ENCODE measurements around the gene FAM222A.
A peak's percentile ranks its signal among the peaks of the same experiment; 100 is the strongest.

FAM222A gene

DNA sequence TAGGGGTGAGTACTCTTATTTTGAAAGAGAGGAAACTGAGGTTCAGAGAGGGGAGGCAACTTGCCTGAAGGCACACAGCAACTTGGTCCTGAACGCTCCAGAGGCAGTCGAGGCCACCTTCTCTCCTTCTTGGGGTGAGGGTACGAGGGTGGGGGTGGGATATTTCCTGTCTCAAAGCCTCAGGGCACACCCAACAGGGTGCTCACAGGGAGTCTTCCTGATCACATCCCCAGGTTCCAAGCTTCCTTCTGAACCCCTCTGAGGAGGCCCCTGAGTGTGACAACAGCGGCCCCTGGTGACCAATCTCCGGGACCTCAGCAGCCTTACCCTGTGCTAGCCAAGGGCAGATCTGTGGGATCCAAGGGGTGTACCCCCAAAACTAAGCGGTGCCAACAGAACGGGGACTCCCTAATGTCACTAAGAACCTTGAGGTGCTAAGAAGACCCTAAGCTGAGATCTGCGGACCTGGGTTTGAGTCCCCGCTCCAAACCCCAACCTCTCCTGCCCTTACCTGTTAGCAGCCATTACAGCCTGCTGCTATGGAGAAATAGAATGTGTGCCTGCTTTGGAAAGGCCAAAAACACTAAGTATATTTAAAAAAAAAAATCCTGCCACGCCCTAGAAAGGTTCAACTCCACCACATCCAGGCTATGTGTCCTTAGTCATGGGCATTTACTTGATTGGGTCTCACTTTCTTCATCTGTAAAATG lies 61.7 kb downstream of the FAM222A start:
- DNase-seq, result peak; percentile 85

DNA sequence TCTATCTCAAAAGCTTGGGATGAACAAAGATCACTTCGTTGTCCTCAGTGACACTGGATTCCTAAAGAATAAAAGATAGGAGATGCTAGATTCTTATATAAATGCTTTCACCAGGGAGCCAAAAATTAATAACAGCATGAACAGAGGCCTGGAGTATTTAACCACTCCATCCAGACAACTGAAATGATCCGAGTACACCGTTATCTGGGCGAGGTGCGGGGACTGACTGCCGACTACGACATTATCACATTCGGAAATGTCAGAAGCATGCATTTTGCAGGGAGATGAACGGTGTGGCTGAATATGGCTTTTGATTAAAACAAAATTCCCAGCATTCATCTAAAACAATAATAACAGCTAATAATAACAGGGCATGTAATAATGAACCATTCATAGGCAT lies 63.0 kb downstream of the FAM222A start:
- DNase-seq, result no peak

DNA sequence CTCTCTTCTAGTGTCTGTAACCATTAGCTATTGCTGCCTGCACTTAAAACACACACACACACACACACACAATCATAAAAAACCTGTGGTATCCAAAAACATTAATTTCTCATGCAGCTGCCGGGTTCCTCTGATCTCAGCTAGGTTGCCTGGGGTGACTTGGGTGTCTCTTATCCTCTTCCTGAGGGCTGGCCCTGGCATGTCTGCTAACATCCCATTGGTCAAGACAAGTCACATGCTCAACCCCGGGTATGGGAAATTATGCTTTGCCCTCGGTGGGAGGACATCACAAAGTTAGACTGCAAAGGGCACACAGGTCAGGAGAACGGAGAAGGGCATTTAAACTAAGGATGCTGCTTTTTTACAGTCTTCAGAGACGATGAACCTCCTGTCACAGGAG lies 63.9 kb downstream of the FAM222A start:
- DNase-seq, result peak; percentile 71

DNA sequence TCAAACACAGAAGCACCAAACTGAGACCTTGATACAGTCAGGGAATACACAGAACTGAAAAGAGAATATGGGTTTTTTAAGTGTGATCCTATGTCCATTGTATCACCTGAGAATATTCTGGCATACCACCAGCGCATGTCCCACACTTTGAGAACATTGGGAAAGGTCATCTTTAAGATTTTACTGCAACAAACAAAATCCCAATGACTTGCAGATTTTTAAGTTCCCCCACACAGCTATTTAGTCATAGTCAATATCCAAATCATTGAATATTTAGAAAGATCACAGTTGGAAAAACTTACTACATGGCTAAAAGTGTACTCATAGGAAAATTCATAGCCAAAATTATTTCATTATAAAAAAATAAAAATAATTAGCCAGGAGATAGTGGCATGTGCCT lies 65.1 kb downstream of the FAM222A start:
- no peak for DNase-seq

DNA sequence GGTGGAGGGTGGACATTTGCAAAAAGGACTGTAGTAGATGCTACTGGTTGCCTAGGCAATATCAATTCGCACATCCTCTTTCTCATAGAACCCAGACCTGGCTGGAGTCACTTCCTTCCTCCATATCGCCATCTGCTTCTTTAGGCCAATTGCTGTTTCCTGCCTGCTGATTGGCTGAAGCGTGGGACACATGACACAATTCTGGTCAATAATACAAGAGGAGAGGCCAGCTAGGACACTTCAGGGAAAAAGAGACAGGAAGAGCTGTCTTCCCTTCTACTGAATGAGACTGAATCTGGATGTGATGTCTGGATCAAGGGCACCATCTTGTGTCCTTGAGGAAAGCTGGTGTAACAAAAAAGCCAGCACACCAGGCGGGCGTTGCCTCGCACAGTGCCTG lies 65.8 kb downstream of the FAM222A start:
- DNase-seq, result peak; percentile 61

DNA sequence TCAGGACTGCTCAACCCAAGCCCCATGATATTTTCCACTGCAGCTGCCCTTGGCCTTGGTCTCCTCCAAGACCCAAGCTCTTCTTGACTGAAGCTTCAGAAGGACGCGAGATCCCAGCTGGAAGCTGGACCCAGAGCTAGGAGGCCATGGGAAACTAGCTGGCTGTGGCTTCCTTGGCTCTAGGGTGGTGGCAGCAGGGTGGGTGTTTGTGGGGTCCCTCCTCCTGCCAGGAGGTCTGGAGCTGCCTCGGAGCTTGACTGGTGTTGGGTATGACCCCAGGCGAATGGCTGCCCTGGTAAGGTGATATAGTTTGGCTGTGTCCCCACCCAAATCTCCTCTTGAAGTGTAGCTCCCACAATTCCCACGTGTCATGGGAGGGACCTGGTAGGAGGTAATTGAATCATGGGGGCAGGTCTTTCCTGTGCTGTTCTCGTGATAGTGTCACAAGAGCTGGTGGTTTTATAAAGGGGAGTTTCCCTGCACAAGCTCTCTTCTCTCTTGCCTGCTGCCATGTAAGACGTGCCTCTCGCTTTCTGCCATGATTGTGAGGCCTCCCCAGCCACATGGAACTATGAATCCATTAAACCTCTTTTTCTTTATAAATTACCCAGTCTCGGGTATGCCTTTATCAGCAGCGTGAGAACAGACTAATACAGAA lies 68.2 kb downstream of the FAM222A start:
- no peak for DNase-seq

DNA sequence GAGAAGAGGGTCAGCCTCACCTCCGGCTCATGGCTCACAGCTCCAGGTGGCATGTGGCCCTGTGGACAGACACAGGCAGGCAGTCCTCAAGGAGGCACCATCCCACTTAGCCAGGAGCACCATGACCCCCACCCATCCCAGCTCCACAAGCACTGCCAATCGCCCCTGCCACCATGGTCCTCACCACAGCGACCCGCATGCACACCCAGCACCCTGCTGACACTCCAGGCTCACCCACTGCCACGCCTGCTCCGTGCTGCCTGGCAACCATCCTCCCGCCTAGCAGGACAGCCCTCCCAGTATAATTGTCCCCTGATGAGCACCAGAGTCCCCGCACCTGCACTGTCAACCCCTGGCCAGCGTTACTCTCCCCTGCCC lies 68.7 kb downstream of the FAM222A start:
- peak; percentile 65 for DNase-seq

DNA sequence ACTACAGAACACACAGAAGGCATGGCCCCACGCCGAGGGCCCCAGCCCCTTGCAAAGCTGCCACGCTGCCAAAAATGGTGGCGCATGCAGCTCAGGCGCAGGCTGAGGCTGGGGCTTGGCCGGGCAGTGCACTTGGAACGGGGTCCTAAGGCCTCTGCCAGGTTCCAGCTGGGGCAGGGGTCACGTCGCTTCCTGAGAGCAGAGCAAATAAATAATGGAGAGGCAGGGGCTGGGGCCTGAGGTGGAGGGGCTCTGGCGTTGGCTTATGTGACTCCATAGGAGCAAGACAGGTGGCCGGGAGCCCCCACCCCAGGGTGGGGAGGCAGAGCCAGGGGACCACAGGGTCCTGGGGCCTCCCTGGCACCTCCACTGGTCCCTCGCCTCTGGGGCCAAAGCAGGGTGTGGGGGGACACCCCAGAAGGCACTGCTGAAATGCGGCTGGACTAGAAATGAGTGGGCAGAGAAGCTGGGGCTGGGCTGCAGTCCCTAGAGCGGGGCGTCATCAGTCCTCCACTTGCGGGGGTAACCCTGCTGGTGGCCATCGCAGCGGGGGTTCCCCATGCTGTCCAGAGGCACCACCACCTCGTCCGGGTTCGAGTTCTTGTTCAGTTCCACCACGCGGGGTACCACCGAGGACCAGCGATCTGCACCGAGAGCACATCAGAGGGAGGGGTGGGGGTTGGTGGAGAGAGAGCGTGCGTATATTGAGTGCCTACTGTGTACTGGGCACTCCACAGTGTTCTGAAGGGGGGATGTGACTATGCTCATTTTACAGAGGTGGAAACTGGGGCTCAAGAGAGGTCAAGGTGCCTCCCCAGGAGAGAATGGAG lies 69.7 kb downstream of the FAM222A start:
- no peak for DNase-seq

DNA sequence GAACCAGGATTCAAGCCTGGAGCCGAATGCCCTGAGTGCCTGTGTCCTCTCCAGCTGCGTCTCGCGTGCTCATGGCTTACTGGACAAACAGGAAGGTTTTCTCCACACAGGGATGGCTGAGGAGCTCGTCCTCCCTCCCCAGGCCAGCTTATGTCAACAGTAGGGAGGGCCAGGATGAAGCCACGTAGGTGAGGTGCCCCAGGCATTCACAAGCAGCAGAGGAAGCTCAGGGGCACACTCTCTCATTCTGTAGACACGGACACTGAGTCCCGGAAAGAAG lies 70.3 kb downstream of the FAM222A start:
- DNase-seq, result peak; percentile 33

DNA sequence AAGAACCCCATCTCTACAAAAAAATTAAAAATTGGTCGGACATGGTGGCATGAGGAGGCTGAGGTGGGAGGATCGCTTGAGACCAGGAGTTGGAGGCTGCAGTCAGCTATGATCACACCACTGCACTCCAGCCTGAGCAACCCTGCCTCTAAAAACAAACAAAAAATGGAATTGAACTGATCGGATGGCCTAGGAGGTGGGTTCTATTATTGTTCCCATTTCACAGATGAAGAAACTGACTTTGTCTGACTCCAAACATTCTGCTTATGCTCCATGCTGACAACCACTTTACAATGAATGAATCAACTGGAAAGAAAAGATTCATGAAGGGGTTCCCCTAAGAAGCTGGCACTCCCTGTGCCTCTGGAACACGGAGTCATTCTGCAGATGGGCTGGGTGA lies 72.2 kb downstream of the FAM222A start:
- no peak for DNase-seq

DNA sequence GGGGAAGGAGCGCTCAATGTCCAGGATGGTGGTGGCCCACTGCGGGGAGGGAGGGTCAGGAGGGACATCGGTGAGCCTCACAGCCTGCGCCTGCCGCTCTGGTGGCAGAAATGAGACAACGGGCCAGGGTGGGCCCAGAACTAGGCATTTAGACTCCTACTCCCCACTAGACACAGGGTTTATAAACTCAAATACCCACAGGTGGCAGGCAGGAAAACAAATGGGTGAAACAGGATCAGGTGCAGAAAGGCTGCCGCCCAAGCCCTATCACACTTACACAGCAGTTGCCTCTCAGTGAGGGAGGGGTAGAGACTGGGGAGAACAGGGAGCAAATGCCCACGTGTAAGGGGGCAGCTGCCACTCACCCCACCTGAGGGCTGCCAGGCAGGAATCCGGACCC lies 73.2 kb downstream of the FAM222A start:
- no peak for DNase-seq

DNA sequence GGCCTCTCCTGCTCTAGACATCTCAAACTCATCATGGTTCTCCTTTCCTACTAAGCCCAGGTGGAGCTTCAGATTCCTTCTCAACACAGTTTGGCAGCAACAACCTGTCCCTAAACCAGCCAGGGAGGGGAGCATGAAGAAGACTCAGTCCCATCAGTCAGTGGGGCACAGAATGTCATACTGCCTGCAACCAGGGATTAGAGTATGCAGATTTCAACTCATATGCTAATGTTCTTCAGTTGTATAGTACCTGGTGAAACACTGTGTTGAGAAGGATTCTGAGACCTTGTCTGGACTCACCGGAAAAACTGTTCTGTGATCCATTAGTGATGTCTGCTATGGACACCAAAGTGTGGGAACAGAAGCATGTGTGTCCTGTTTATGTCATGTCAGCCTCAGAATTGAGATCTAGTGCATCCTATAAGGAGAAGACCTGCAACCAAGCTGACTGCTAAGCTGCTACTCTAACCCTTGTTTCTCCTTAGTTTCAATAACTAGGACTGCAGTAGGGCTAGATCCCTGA lies 76.0 kb downstream of the FAM222A start:
- DNase-seq, result no peak

DNA sequence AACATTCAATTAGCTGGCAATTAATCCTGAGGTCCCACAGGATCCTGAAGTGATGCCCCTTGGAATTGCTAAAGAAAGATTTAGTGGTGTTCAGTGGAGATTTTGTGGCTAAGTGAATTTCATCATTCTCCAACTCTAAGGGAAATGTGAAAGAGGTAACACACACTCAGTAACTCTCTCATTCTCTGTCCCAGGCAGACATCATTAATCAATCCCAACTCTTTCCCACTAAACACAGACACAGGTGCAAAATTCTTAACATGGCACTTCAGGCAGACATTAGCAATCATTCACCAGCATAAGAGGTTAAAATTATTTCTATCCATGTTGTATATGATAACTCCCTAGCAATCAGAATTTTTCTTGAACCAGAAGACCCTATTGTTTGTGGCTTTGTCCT lies 79.4 kb downstream of the FAM222A start:
- DNase-seq, result no peak

DNA sequence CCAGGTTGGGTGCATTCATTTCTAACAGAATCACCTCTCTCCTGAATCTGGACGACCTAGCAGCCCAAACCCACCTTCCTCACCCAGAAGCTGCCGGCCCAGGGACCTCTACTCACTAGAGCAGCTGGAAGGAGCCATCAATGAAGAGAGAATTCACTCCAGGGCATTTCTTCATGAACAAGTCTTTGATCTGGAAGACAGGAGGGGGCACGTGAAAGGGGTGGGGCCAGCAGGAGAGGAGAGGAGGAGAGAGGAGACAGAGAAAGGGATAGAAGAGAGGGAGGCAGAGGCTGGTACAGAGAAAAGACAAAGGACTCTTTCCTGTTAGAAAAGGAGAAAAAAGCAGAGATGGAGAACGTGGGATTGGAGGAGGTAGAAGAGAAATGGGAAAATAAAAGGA lies 79.8 kb downstream of the FAM222A start:
- DNase-seq, result no peak

DNA sequence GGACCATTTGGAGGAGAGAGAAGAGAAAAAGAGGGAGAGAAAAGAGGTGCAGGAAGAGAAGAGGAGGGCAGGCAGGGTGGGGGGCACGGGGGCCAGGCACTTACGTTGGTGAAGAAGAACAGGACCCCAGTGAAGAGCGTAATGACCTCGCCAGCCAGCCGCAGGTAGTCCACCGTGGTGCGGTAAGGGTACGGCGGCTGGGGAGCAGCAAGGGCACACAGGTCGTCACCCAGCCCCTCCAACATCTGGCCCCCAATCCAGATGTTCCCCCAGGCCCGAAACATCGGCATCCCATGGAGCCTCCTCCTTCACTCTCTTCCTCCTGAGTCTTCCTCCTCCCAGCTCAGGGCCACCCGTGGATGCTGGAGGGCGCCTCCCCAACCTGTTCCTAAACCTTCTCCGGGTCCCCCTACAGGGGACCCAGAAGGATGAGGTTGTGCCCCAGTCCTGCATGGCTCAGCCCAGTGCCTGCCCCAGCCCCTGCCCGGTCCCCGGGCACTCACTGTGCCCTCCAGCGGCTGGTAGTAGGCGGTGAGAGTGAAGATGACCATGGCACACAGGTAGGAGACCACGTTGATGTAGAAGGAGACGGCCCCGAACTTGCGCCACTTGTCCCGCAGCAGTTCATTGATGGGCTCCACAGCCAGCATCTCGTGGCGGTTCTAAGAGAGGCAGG lies 80.3 kb downstream of the FAM222A start:
- no peak for DNase-seq

DNA sequence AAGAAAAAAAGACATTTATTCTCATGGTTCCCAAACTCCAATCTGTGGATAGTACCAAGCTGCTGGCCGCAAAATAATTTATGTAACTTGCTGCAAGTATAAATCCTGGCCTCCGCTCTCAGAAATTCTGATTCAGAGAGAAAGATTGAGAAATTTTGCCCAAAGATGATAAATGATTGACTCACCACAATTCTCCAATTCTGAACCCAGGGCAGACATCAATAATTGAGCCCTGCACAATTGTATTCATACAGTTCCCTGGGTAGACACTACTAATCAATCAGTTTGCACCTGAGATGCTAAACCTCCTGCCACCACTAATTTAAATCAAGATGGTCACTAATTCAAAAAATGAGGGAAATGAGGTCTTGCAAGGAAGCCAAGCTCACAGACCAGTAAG lies 81.4 kb downstream of the FAM222A start:
- no peak for DNase-seq

DNA sequence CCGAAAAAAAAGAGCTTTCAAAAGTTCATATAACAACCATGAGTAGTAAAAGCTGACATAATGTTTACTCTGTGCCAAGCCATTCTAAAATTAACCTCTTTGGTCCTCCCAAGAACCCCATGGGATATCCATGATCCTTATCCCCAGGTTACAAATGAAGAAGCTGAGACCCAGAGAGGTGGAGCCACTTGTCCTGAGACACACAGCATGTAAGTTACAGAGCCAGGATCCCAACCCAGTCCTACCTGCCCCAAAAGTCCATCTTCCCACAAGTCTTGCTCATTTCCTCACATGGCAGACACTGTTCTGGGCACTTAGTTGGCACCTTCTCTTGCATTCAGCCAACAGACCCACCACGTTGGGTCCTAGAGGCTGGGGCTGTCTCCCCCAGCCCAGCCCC lies 82.4 kb downstream of the FAM222A start:
- no peak for DNase-seq

DNA sequence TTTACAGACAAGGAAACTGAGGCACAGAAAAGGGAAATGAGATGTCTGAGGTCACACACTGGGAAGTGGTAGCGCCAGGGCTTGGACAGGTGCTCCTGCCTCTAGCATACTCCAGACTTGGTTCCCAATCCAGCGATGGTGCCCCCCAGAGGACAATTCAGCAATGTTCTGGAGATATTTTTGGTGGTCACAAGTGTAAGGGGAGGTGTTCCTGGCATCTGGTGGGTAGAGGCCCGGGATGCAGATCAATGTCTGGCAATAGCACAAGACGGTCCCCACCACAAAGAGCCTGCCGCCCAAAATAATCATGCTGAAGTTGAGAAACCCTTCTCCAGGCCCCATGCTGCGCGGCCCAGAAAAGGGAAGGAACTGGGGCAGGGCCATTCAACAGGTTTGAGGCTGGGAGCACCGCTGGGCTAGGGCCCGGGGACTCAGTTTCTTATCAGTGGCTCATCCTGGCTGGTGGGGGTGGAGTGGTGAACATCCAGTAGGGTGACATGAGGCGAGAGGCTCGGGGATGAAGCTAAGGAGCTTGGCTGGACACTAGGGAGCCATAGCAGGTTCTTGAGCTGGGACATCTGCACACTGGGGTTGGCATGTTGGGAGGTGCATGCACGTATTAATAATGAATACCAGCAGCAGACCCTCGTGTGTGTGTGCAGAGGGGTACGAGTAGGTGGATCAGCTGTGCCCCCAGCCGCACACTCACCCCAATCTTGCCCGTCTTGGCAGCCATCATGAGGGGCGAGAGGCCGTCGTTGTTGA lies 84.5 kb downstream of the FAM222A start:
- DNase-seq, result peak; percentile 50

DNA sequence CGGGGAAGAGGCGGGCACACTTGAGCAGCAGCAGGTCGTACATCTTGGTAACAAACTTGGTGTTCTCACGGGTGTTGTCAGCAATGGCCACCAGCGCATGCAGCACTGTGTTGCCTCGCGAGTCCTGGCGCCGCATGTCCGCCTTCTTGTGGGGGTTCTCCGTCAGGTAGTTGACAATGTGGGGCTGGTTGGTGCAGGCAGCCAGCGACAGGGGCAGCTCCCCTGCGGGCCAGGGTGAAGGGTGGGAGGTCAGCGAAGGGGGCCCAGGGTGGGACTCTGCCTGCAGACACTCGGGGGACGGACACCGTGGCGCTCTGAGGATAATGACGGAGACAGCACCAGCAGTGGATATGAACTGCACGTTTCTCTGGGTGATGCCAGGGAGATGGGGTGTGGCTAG lies 85.1 kb downstream of the FAM222A start:
- DNase-seq, result no peak

DNA sequence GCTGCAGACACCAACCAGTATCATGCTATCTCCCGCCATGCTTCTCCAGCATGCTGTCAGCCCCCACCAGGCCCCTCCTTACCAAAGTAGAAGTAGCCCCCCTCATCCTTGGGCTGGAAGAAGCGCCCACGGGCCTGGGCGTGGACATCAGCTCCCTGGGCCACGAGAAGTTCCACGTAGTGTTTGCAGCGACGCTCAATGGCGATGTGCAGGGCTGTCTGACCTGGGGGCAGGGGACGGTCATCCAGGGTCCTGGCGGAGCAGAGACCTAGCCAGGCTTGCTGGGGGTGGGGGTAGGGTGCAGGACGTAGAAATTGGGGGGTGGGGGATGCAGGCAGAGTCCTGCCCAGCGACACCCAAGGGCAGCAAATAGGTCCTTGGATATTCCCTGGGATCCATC lies 86.9 kb downstream of the FAM222A start:
- no peak for DNase-seq

DNA sequence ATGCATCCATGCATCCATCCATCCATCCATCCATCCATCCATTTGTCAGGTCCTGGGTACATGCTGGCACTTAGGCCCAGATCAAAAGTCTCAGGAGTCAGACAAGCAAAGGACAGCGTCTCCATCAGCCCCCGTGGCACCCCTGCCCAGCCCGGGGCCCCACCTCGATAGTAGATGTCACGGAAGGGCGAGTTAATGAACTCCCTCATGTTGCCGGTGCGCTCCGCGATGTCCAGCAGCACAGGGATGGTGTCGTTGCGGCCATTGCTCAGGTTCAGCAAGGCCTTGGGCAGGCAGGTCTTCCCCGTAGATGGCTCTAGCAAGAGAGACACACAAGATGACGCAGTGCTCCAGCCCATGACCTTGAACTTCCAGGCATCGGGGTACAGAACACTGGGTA lies 89.2 kb downstream of the FAM222A start:
- no peak for DNase-seq

DNA sequence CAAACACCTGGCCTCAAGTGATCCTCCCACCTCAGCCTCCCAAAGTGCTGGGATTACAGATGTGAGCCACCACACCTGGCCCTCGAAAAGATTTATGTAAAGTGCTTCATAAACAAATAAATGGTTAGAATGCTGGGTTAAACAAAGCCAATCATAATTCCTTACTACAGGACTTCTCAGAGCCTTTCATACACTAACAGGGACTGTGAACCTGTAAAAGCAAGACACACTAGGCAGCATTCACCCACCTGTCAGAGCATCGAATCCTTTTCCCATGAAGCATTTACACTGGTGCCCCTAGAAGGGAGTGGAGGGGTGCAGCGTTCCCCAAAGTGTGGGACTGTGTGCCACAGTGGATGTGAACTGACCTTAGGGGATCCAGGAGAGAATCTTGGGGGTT lies 90.1 kb downstream of the FAM222A start:
- no peak for DNase-seq

All from NCI-H69 (cell line).